Measurements from ENCODE around the gene TIRAP. TPM values are rescaled to one million over a fixed set of nuclear protein-coding genes. Genes with fewer than 3 reads are reported as not detected.
A peak's percentile ranks its signal among the peaks of the same experiment; 100 is the strongest.

The TIRAP gene
- total and polyA plus RNA-seq, 9 of the 15 experiments (the other 6 are each of a cell fraction or from before 2014, with no cell fraction given): 0.60 to 8.7 (median 3.7) TPM

DNA sequence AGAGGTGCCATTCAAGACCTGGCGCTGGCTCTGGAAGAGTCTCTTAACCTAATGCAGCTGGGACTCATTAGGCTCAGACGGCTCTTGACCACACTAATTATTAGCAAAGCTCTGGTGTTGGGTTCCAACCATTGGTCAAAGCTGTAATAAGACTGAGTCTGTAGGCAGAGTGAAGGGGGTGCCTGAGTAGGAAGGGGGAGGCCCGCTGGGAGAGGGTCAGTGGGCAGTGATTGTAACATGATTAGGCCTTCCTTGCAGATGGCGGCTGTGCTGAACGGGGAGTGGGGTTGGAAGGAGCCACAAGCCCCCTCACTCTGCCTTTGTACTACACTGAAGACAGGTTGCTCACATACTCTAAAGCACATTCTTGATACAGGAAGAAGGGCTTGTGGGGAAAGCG is 19.4 kb upstream of the TIRAP start:
- CTCF ChIA-PET (ENCODE audit: low intra/inter-chr PET ratio): no interaction called here
- Histone ChIP-seq H3K9me1 (ENCODE audit: control insufficient read depth, insufficient read depth, low read length) (no peaks in the 10 kb centered on the region), H3K9me3 (replicated peaks; ENCODE audit: control insufficient read depth, insufficient read depth, low read depth, low read length) (no peaks in the 10 kb centered on the region), H3K79me2 (ENCODE audit: control insufficient read depth, insufficient read depth, low read length) (peaks cover 21% of the 10 kb centered on the region), H3K27ac (ENCODE audit: extremely low read depth, low read depth, low read length) (no peak overlapping the region), H3K4me1 (replicated peaks in 1 of 2; ENCODE audit: control insufficient read depth in 2 of 2, insufficient read depth in 2 of 2, low read length in 2 of 2) (peaks cover 4 to 6% of the 10 kb centered on the region in 2 experiments; a peak in 3 of 5 replicates), H4K20me1 (replicated peaks; ENCODE audit: control insufficient read depth, insufficient read depth, low read length) (no peaks in the 10 kb centered on the region), H3K27me3 (ENCODE audit: control insufficient read depth in 2 of 2, insufficient read depth in 2 of 2, low read length in 2 of 2) (no peaks in the 10 kb centered on the region), H2AFZ (ENCODE audit: low read depth, low read length) (no peak overlapping the region), H3K36me3 (ENCODE audit: control insufficient read depth, insufficient read depth, low read length) (peaks cover 82% of the 10 kb centered on the region), H3K9ac (ENCODE audit: insufficient read depth in 1 of 2, low read depth in 2 of 2, low read length in 2 of 2) (no peak overlapping the region), H3K4me2 (ENCODE audit: insufficient read depth, low read length) (no peak overlapping the region), H3K4me3 (no peak overlapping the region)
- in situ Hi-C loops (cut with MboI) (no loop called here), intact Hi-C loops (cut with micrococcal nuclease) (no loop called here)
- WGBS (ENCODE audit: insufficient coverage, low coverage, missing lambda C conversion rate): 93% methylated on average over 6 of the region's 6 CpGs
- no peak for FAIRE-seq
- DNase-seq (ENCODE audit: extremely low read depth in 1 of 4, low spot score in 3 of 4): no peak
- no peak for TF ChIP-seq GABPA (tag; conservative IDR thresholded peaks at IDR 0.05; ENCODE audit: low read depth)
- TF ChIP-seq POLR2A (conservative IDR thresholded peaks at IDR 0.05): peak; percentile 54; the same call in 1 of the 2 replicates
- TF ChIP-seq RCOR1 (IDR thresholded peaks at IDR 0.05; ENCODE audit: borderline replicate concordance in 1 of 2, low read depth in 2 of 2, low read length in 2 of 2): no peak
- 0 out of 2 replicates have a peak, but pooled peaks have one; percentile 24 for TF ChIP-seq POLR2AphosphoS2 (IDR thresholded peaks at IDR 0.05; ENCODE audit: low read length)
- peak; percentile 58 for TF ChIP-seq POLR2AphosphoS5 (IDR thresholded peaks at IDR 0.05; ENCODE audit: control insufficient read depth, insufficient read depth, low read depth, low read length)
- POLR2A ChIA-PET: interaction anchor here (0.7 to 2.6 kb wide), 7 partner anchors 9 to 59 kb away, joined by 3 to 14 read pairs (median 5); partner anchors contain the start of gene DCPS
- BruUV-seq (replicated peaks): no TSS peak
- ATAC-seq: no peak; the same call in 2 of the 3 replicates

DNA sequence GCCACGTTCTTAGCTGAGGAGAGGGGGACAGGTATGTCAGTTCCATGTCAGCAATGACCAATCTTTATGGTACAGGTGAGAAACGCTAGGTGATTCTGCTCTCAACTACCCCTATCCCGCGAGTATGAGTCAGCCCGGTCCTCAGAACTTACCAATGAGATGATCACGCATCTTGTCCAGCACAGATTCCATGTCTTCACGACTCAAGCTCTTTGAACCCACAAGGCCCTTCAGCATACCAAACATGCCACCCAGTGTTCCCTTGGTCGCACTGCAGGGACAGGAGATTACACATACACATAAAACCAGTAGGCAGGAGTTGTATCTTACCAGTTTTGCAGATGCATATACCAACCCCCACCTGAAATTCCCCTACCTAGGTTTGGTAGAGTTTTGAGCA is 17.1 kb upstream of the TIRAP start:
- Histone ChIP-seq H3K36me3 (ENCODE audit: control insufficient read depth, insufficient read depth, low read length) (peaks cover 77% of the 10 kb centered on the region), H3K4me3 (no peak overlapping the region), H3K9ac (ENCODE audit: insufficient read depth in 1 of 2, low read depth in 2 of 2, low read length in 2 of 2) (no peak overlapping the region), H3K4me2 (ENCODE audit: insufficient read depth, low read length) (no peak overlapping the region), H3K27ac (ENCODE audit: extremely low read depth, low read depth, low read length) (no peak overlapping the region), H3K9me3 (replicated peaks; ENCODE audit: control insufficient read depth, insufficient read depth, low read depth, low read length) (no peaks in the 10 kb centered on the region), H3K27me3 (ENCODE audit: control insufficient read depth in 2 of 2, insufficient read depth in 2 of 2, low read length in 2 of 2) (no peaks in the 10 kb centered on the region; a peak in 1 of 5 replicates), H3K79me2 (ENCODE audit: control insufficient read depth, insufficient read depth, low read length) (peaks cover 43% of the 10 kb centered on the region), H3K9me1 (ENCODE audit: control insufficient read depth, insufficient read depth, low read length) (no peaks in the 10 kb centered on the region), H2AFZ (ENCODE audit: low read depth, low read length) (no peak overlapping the region), H3K4me1 (replicated peaks in 1 of 2; ENCODE audit: control insufficient read depth in 2 of 2, insufficient read depth in 2 of 2, low read length in 2 of 2) (peaks cover 4 to 11% of the 10 kb centered on the region in 2 experiments; a peak in 3 of 5 replicates), H4K20me1 (replicated peaks; ENCODE audit: control insufficient read depth, insufficient read depth, low read length) (no peaks in the 10 kb centered on the region)
- in situ Hi-C loops (cut with MboI): no loop called here
- POLR2A ChIA-PET: interaction anchor here (0.8 kb wide), 2 partner anchors 9 to 25 kb away, joined by 3 read pairs; no protein-coding TSS in a partner anchor
- no peak for FAIRE-seq
- ATAC-seq: no peak
- no TSS peak for BruUV-seq (replicated peaks)
- 95% methylated on average over 8 of the region's 8 CpGs for WGBS (ENCODE audit: insufficient coverage, low coverage, missing lambda C conversion rate)
- no peak for DNase-seq (ENCODE audit: extremely low read depth in 1 of 4, low spot score in 3 of 4)
- CTCF ChIA-PET (ENCODE audit: low intra/inter-chr PET ratio): no interaction called here
- TF ChIP-seq POLR2A (conservative IDR thresholded peaks at IDR 0.05) (peak; percentile 17; the same call in 1 of the 2 replicates), RBFOX2 (IDR thresholded peaks at IDR 0.05; ENCODE audit: low read depth, low read length) (0 out of 2 replicates have a peak, but pooled peaks have one; percentile 6)
- TF ChIP-seq, protein P1, sequence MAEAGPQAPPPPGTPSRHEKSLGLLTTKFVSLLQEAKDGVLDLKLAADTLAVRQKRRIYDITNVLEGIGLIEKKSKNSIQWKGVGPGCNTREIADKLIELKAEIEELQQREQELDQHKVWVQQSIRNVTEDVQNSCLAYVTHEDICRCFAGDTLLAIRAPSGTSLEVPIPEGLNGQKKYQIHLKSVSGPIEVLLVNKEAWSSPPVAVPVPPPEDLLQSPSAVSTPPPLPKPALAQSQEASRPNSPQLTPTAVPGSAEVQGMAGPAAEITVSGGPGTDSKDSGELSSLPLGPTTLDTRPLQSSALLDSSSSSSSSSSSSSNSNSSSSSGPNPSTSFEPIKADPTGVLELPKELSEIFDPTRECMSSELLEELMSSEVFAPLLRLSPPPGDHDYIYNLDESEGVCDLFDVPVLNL (CRISPR knock-in tag; IDR thresholded peaks at IDR 0.05; ENCODE audit: low read depth): no peak
- TF ChIP-seq, protein P2, sequence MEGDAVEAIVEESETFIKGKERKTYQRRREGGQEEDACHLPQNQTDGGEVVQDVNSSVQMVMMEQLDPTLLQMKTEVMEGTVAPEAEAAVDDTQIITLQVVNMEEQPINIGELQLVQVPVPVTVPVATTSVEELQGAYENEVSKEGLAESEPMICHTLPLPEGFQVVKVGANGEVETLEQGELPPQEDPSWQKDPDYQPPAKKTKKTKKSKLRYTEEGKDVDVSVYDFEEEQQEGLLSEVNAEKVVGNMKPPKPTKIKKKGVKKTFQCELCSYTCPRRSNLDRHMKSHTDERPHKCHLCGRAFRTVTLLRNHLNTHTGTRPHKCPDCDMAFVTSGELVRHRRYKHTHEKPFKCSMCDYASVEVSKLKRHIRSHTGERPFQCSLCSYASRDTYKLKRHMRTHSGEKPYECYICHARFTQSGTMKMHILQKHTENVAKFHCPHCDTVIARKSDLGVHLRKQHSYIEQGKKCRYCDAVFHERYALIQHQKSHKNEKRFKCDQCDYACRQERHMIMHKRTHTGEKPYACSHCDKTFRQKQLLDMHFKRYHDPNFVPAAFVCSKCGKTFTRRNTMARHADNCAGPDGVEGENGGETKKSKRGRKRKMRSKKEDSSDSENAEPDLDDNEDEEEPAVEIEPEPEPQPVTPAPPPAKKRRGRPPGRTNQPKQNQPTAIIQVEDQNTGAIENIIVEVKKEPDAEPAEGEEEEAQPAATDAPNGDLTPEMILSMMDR (IDR thresholded peaks at IDR 0.05 in 2 of 3, conservative IDR thresholded peaks at IDR 0.05 in 1 of 3; ENCODE audit: insufficient read depth in 2 of 3, low read depth in 1 of 3, low read length in 3 of 3): 0 out of 6 replicates have a peak, but pooled peaks of 1 of the 3 experiments have one; percentile 17
- intact Hi-C loops (cut with micrococcal nuclease): no loop called here

Measured in K562 (cell line).